Progenitor cell of endocrine pancreas (in vitro differentiated cells): ENCODE data around the gene MTA2. TPM values are rescaled to one million over a fixed set of nuclear protein-coding genes. Genes with fewer than 3 reads are reported as not detected.
"Not testable (repeated sequence)": the region's sequence is repeated elsewhere in the genome, so short reads cannot be mapped to it uniquely, and the experiment has no call there.

Experiments used
- DNase-seq: peaks from one replicate; pipeline ENCODE4 v3.0.0; 2021; ENCODE audit warnings: low spot score; ENCODE audit not compliant: unreplicated experiment
- H3K27ac Mint-ChIP-seq: 2 replicates; pipeline ENCODE4 v1.8.0; 2021; ENCODE audit warnings: mild to moderate bottlenecking, moderate library complexity, mixed read lengths
- H3K27me3 Mint-ChIP-seq: 2 replicates; pipeline ENCODE4 v1.8.0; 2021; ENCODE audit warnings: mixed read lengths
- H3K36me3 Mint-ChIP-seq: 2 replicates; pipeline ENCODE4 v1.8.0; 2022; ENCODE audit warnings: mixed read lengths; ENCODE audit not compliant: insufficient read depth
- H3K4me1 Mint-ChIP-seq: 2 replicates; pipeline ENCODE4 v1.8.0; 2021; ENCODE audit warnings: low read depth, mixed read lengths
- H3K4me3 Mint-ChIP-seq: 2 replicates; pipeline ENCODE4 v1.8.0; 2021; ENCODE audit warnings: low read depth, mild to moderate bottlenecking, moderate library complexity, mixed read lengths
- H3K9me3 Mint-ChIP-seq: 2 replicates; pipeline ENCODE4 v1.8.0; 2021; ENCODE audit warnings: low read depth, mixed read lengths
- long read RNA-seq: library from polyadenylated mRNA; unstranded; transcript quantifications from one replicate; pipeline ENCODE4 v2.0.0, GENCODE V29; 2020
- total RNA-seq: library from RNA; stranded (reverse); gene quantifications from 2 replicates; pipeline ENCODE4 v1.2.1, GENCODE V29; 2021
- TF ChIP-seq, protein P1 (sequence below): fragments of 200-600 bp; sonication (generic); IDR thresholded peaks from one replicate; pipeline ENCODE4 v1.5.0; 2021; ENCODE audit warnings: antibody characterized with exemption, mild to moderate bottlenecking; ENCODE audit not compliant: unreplicated experiment

Gene MTA2
- 134 and 140 TPM in 2 replicates for total RNA-seq
- long read RNA-seq, result 0 reads

DNA sequence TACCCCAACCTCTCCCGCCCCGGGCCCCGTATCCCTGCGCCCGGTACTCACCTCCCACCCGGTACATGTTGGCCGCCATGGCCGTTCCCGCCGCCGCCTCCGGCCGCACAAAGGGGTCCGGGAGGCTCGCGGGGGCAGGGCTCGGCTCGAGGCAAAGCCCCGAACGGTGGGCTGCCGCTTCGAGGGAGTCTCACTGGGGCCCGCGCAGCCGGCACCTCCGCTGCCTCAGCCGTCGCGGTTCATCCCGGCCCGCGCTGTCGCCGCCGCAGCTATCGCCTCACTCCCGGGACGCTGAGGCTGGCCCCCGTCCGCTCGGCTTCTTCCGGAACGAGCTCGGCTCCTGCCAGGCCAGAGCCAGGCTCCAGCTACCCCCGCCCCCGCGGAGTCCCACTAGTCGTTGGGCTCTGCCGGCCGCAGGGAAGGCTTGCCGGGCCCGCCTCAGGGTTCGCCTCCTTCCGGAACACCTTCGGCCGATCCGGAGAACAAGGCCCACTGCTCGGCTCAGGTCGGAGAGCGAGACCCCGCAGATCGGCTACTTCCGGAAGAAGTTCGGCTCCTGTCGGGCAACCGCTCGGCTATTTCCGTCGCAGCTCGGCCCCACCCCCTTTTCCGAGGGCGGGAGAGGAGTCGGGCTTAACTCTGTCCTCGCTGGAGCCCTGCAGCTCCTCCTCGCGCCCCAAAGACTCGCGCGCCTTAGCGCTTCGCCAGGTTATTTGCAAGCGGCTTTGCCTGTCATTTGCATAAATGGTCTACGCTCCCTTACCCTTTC, at the start of gene MTA2:
TSS of gene MTA2 (minus strand) at position 494 of the 769 bp plus-strand sequence. CDS start at position 79, 415 bp downstream.
- H3K4me3 Mint-ChIP-seq, result peak within 1 kb of the TSS; percentile 90
- peaks cover 27% of the 10 kb centered on the region for H3K36me3 Mint-ChIP-seq
- peaks cover 19% of the 10 kb centered on the region for H3K27me3 Mint-ChIP-seq
- peaks cover 35% of the 10 kb centered on the region for H3K4me1 Mint-ChIP-seq
- no peaks in the 10 kb centered on the region for H3K9me3 Mint-ChIP-seq
- DNase-seq, result peak; percentile 99
- TF ChIP-seq, protein P1, sequence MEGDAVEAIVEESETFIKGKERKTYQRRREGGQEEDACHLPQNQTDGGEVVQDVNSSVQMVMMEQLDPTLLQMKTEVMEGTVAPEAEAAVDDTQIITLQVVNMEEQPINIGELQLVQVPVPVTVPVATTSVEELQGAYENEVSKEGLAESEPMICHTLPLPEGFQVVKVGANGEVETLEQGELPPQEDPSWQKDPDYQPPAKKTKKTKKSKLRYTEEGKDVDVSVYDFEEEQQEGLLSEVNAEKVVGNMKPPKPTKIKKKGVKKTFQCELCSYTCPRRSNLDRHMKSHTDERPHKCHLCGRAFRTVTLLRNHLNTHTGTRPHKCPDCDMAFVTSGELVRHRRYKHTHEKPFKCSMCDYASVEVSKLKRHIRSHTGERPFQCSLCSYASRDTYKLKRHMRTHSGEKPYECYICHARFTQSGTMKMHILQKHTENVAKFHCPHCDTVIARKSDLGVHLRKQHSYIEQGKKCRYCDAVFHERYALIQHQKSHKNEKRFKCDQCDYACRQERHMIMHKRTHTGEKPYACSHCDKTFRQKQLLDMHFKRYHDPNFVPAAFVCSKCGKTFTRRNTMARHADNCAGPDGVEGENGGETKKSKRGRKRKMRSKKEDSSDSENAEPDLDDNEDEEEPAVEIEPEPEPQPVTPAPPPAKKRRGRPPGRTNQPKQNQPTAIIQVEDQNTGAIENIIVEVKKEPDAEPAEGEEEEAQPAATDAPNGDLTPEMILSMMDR, result no peak
- H3K27ac Mint-ChIP-seq, result peak within 1 kb of the TSS; percentile 96

DNA sequence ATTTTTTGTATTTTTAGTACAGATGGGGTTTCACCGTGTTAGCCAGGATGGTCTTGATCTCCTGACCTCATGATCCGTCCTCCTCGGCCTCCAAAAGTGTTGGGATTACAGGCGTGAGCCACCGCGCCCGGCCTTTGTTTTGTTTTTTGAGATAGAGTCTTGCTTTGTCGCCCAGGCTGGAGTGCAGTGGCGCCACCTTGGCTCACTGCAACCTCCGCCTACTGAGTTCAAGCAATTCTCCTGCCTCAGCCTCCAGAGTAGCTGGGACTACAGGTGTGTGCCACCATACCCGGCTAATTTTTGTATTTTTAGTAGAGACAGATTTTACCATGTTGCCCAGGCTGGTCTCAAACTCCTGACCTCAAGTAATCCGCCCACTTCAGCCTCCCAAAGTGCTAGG, 48.6 kb upstream of the MTA2 start:
- not testable (repeated sequence) for H3K36me3 Mint-ChIP-seq, H3K4me3 Mint-ChIP-seq, H3K27me3 Mint-ChIP-seq, DNase-seq, H3K9me3 Mint-ChIP-seq
- peaks cover 14% of the 10 kb centered on the region for H3K4me1 Mint-ChIP-seq
- peak overlapping the region; percentile 59 for H3K27ac Mint-ChIP-seq

DNA sequence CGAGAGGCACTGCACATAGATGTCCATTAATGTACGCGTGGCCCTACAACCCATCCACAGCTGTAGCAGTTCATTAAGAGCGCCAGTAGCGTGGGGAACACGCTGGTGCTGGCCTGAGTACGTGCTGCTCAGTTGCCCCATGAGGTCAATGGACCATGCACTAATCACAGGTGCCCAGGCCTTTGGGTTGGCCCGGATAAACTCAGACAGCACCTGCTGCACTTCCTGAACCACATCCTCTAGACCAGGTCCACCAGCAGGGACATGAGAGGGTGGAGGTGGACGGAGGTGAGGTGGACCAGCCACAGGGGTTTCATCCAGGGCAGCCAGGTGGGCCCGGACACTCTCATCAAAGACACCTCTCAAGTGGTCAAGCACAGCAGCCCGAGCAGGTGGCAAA, 47.8 kb upstream of the MTA2 start:
- Mint-ChIP-seq H3K4me3 (no peak overlapping the region), H3K9me3 (no peaks in the 10 kb centered on the region), H3K27ac (no peak overlapping the region), H3K4me1 (peaks cover 17% of the 10 kb centered on the region), H3K27me3 (no peaks in the 10 kb centered on the region), H3K36me3 (peaks cover 2% of the 10 kb centered on the region)
- no peak for DNase-seq
- TF ChIP-seq, protein P1, result no peak

DNA sequence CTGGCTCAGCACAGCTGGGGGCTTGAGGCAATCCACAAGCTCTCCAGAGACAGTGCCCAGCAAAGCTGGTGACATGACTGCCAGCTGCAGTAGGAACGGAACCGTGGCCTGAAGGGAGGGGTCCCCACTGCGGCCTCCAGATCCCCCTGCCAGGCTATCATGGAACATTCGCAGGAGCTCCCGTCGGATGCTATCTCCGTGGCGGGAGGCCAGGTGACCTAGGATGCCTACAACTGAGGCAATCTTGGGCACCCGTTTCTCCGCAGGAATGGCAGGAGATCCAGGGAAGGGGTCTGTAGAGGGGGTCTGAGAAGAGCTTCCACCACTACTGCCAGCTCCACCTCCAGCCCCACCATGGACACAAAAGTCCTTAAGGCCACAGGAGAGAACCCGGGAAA, 47.3 kb upstream of the MTA2 start:
- H3K36me3 Mint-ChIP-seq, result peaks cover 2% of the 10 kb centered on the region
- no peak overlapping the region for H3K27ac Mint-ChIP-seq
- TF ChIP-seq, protein P1, result no peak
- no peak for DNase-seq
- no peak overlapping the region for H3K4me3 Mint-ChIP-seq
- no peaks in the 10 kb centered on the region for H3K9me3 Mint-ChIP-seq
- H3K4me1 Mint-ChIP-seq, result peaks cover 17% of the 10 kb centered on the region
- H3K27me3 Mint-ChIP-seq, result no peaks in the 10 kb centered on the region

DNA sequence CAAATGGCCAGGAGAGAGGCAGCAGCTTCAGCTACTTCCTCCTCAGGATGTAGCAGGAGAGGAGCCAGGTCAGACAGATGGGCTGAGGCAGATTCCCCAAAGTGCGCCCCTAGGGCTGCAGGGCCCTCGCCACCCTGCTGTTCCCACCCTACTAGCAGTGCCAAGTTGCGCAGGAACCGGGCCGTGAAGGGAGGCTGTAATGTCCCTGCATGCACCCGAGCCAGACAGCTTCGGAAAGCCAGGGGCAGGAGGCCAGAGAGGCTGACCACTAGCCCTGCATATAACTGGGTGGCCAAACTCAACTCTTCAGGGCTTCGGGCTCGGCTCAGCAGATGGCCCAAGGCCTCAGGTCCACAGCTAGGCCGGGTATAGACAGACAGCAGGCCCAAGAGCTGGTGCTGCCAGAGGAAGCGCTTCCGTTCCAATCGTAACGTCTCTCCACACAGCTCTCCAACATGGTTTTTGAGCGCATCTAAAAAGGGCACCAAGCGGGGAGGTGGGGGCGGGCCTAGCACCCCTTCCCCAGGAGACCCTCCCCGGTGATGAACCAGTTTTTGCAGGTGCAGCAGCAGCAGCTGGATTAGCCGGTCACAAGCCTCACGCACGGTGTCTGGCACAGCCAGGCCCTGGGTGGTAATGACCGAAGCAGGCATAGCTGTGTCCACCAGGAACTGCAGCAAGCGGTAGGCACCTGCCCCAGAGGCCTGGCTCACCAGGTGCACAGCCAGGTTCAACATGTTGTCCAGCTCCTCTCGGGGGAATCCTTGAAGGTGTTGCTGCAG, 46.7 kb upstream of the MTA2 start:
- TF ChIP-seq, protein P1, result no peak
- Mint-ChIP-seq H3K9me3 (no peaks in the 10 kb centered on the region), H3K4me1 (peaks cover 15% of the 10 kb centered on the region), H3K27ac (no peak overlapping the region), H3K4me3 (no peak overlapping the region), H3K36me3 (peaks cover 2% of the 10 kb centered on the region), H3K27me3 (no peaks in the 10 kb centered on the region)
- no peak for DNase-seq
